ENCODE measurements around the gene GART. TPM values are rescaled to one million over a fixed set of nuclear protein-coding genes. Genes with fewer than 3 reads are reported as not detected.

The GART gene
- total RNA-seq, 1 experiment from 2014 or later: 162 TPM

DNA sequence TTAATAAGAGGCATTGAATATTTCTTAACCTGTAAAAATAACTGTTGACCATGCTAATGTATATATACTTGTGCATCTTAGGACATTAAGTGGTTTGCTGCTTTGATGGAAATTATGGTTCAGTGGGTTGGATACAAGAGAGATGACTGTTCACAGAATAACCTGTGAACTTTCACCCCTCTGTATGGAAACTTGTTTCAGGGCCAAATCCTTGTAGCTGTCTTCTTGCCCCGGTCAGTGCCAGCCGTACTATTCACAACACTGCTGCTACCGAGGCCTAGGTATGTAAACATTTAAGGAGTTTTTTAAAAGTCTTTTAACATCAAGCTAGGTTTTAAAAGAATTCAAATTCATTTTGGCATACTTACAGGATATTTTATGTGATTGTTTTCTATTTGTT, 30.4 kb upstream of the GART start:
- Histone ChIP-seq H3K4ac (ENCODE audit: low read depth, low read length) (no peak overlapping the region), H3K23me2 (ENCODE audit: insufficient read length, low read depth, low read length, poor library complexity, severe bottlenecking) (no peaks in the 10 kb centered on the region), H3K79me2 (ENCODE audit: insufficient read depth, low read length) (no peaks in the 10 kb centered on the region), H3K4me2 (ENCODE audit: insufficient read depth, insufficient read length, low read length) (no peak overlapping the region), H3K27me3 (ENCODE audit: insufficient read depth, low read length) (no peaks in the 10 kb centered on the region), H4K5ac (ENCODE audit: insufficient read length, low read depth, low read length) (no peak overlapping the region), H3T11ph (ENCODE audit: low read length) (no peak overlapping the region), H2AK5ac (ENCODE audit: insufficient read length, low read length) (no peak overlapping the region), H2BK12ac (ENCODE audit: insufficient read length, low read depth, low read length) (no peak overlapping the region), H4K8ac (replicated peaks; ENCODE audit: insufficient read length, low read depth, low read length) (no peak overlapping the region), H3K79me1 (ENCODE audit: insufficient read depth, low read depth, low read length, poor library complexity, severe bottlenecking) (no peaks in the 10 kb centered on the region), H2BK120ac (ENCODE audit: low read depth, low read length, poor library complexity, severe bottlenecking) (no peak overlapping the region), H3K4me1 (ENCODE audit: insufficient read depth, low read length) (no peaks in the 10 kb centered on the region), H3K9ac (ENCODE audit: extremely low read depth, insufficient read length, low read length) (no peak overlapping the region), H3K23ac (ENCODE audit: insufficient read length, low read depth, low read length) (no peak overlapping the region), H3K56ac (ENCODE audit: insufficient read length, low read depth, low read length) (no peak overlapping the region), H3K14ac (ENCODE audit: insufficient read depth, low read length) (no peak overlapping the region), H2BK15ac (ENCODE audit: low read depth, low read length) (no peak overlapping the region), H2BK20ac (ENCODE audit: low read depth, low read length, poor library complexity, severe bottlenecking) (no peak overlapping the region), H3K27ac (ENCODE audit: insufficient read length, low read depth, low read length) (no peak overlapping the region), H3K9me3 (ENCODE audit: control insufficient read depth, low read depth, low read length) (no peaks in the 10 kb centered on the region), H3K18ac (ENCODE audit: insufficient read length, low read depth, low read length) (no peak overlapping the region), H4K91ac (ENCODE audit: insufficient read length, low read depth, low read length) (no peak overlapping the region), H2AFZ (ENCODE audit: low read length) (no peak overlapping the region), H2BK5ac (ENCODE audit: insufficient read length, low read length) (no peak overlapping the region), H4K20me1 (ENCODE audit: control insufficient read depth, insufficient read depth, insufficient read length) (no peaks in the 10 kb centered on the region)
- TF ChIP-seq, protein P1, sequence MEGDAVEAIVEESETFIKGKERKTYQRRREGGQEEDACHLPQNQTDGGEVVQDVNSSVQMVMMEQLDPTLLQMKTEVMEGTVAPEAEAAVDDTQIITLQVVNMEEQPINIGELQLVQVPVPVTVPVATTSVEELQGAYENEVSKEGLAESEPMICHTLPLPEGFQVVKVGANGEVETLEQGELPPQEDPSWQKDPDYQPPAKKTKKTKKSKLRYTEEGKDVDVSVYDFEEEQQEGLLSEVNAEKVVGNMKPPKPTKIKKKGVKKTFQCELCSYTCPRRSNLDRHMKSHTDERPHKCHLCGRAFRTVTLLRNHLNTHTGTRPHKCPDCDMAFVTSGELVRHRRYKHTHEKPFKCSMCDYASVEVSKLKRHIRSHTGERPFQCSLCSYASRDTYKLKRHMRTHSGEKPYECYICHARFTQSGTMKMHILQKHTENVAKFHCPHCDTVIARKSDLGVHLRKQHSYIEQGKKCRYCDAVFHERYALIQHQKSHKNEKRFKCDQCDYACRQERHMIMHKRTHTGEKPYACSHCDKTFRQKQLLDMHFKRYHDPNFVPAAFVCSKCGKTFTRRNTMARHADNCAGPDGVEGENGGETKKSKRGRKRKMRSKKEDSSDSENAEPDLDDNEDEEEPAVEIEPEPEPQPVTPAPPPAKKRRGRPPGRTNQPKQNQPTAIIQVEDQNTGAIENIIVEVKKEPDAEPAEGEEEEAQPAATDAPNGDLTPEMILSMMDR (conservative IDR thresholded peaks at IDR 0.05): no peak
- Mint-ChIP-seq H3K4me1 (no peaks in the 10 kb centered on the region), H3K27ac (no peak overlapping the region; a peak in 1 of 7 replicates), H3K36me3 (ENCODE audit: insufficient read depth in 1 of 3, low read depth in 3 of 3) (peaks cover 32 to 85% (median 73%) of the 10 kb centered on the region in 3 experiments; a peak in 6 of 7 replicates), H3K27me3 (ENCODE audit: low read depth) (no peaks in the 10 kb centered on the region), H3K4me3 (no peak overlapping the region), H3K9me3 (no peaks in the 10 kb centered on the region)
- no peak for DNase-seq
- WGBS (ENCODE audit: extremely low coverage, insufficient read length, low lambda C conversion rate): no CpG with 5 or more reads among the region's 3 CpGs
